ENCODE results near the gene PLEKHS1. TPM values are rescaled to one million over a fixed set of nuclear protein-coding genes. Genes with fewer than 3 reads are reported as not detected.

Gene PLEKHS1
- total and polyA plus RNA-seq, 7 experiments from 2014 or later, result 0.07 TPM; not detected in 6

DNA sequence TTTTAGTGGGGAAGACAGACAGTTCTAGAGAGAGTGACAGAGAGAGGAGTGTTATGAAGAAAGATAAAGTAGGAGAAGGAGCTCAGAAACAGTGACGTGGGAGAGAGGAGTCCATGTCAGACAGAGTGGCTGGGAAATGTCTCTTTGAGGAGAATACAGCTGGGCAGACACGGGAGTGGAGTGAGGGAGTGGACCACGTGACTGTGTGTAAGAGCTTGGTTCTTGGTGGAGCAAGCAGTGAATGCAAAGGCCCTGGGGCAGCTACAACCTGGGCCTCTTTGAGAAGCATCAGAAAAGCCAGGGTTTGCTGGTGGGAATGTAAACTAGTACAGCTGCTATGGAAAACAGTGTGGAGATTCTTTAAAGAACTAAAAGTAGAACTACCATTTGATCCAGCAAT, 11.9 kb upstream of the PLEKHS1 start:
- intact Hi-C loops (cut with micrococcal nuclease), result no loop called here
- Histone ChIP-seq H3K4me1 (ENCODE audit: control insufficient read depth in 2 of 2, insufficient read depth in 2 of 2, low read length in 2 of 2) (no peaks in the 10 kb centered on the region), H3K36me3 (ENCODE audit: control insufficient read depth in 2 of 3, insufficient read depth in 3 of 3, low read length in 3 of 3) (no peaks in the 10 kb centered on the region), H3K27me3 (ENCODE audit: control insufficient read depth in 2 of 2, insufficient read depth in 2 of 2, low read length in 2 of 2) (no peaks in the 10 kb centered on the region), H3K9me3 (ENCODE audit: control insufficient read depth in 2 of 3, low read length in 3 of 3) (no peaks in the 10 kb centered on the region), H3K4me3 (ENCODE audit: low read length) (no peak overlapping the region), H3K27ac (ENCODE audit: low read depth, low read length) (no peak overlapping the region)
- ATAC-seq, result no peak
- Mint-ChIP-seq H3K27ac (no peak overlapping the region), H3K4me3 (no peak overlapping the region), H3K27me3 (peaks cover 6 to 20% (median 17%) of the 10 kb centered on the region in 5 donors), H3K36me3 (peaks cover 0 to 5% (median 0%) of the 10 kb centered on the region in 5 donors), H3K4me1 (no peaks in the 10 kb centered on the region), H3K9me3 (peaks cover 0 to 4% (median 0%) of the 10 kb centered on the region in 11 donors)
- POLR2A ChIA-PET, result no interaction called here
- CTCF ChIA-PET, result no interaction called here
- DNase-seq, result no peak

GRCh38 chr10:113740850-113741249, 10.6 kb upstream of the PLEKHS1 start:
- H3K4me3 ChIP-seq (ENCODE audit: low read length), result no peak overlapping the region
- intact Hi-C loops (cut with micrococcal nuclease), result no loop called here
- H3K36me3 Mint-ChIP-seq, result peaks cover 0 to 5% (median 0%) of the 10 kb centered on the region in 5 donors
- H3K9me3 ChIP-seq (ENCODE audit: control insufficient read depth in 2 of 3, low read length in 3 of 3), result no peaks in the 10 kb centered on the region
- H3K27me3 ChIP-seq (ENCODE audit: control insufficient read depth in 2 of 2, insufficient read depth in 2 of 2, low read length in 2 of 2), result no peaks in the 10 kb centered on the region
- DNase-seq (no peak), ATAC-seq (no peak)
- no peak overlapping the region for H3K27ac ChIP-seq (ENCODE audit: low read depth, low read length)
- peaks cover 8 to 33% (median 20%) of the 10 kb centered on the region in 5 donors for H3K27me3 Mint-ChIP-seq
- peaks cover 0 to 6% (median 0%) of the 10 kb centered on the region in 11 donors for H3K9me3 Mint-ChIP-seq
- ChIA-PET CTCF (no interaction called here), POLR2A (no interaction called here)
- no peaks in the 10 kb centered on the region for H3K4me1 Mint-ChIP-seq
- no peaks in the 10 kb centered on the region for H3K36me3 ChIP-seq (ENCODE audit: control insufficient read depth in 2 of 3, insufficient read depth in 3 of 3, low read length in 3 of 3)
- H3K4me1 ChIP-seq (ENCODE audit: control insufficient read depth in 2 of 2, insufficient read depth in 2 of 2, low read length in 2 of 2), result no peaks in the 10 kb centered on the region
- H3K4me3 Mint-ChIP-seq, result no peak overlapping the region
- no peak overlapping the region for H3K27ac Mint-ChIP-seq

DNA sequence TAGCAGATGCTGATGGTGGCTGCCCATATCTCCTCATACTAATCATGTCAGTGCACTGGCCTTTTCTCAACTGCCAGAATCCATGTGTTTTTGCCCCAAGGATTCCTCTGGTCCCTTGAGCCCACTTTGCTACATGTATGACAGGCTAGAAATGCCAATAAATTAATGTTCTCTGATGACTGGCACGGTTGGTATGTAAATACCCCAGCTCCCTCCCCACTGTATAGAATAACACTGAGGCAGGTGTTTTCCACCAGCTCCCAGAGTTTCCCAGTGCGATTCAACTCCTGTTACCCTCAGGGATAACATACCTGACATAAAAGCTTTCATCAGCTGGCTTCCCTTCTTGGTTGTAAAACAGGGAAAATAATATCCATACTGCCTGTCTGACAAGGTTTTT, 9.0 kb upstream of the PLEKHS1 start:
- H3K27ac ChIP-seq (ENCODE audit: low read depth, low read length), result no peak overlapping the region
- ChIA-PET CTCF (no interaction called here), POLR2A (no interaction called here)
- Mint-ChIP-seq H3K27me3 (peaks cover 16 to 39% (median 26%) of the 10 kb centered on the region in 5 donors), H3K27ac (no peak overlapping the region), H3K4me3 (no peak overlapping the region), H3K9me3 (peaks cover 0 to 6% (median 0%) of the 10 kb centered on the region in 11 donors), H3K4me1 (no peaks in the 10 kb centered on the region), H3K36me3 (peaks cover 0 to 5% (median 0%) of the 10 kb centered on the region in 5 donors)
- no peaks in the 10 kb centered on the region for H3K4me1 ChIP-seq (ENCODE audit: control insufficient read depth in 2 of 2, insufficient read depth in 2 of 2, low read length in 2 of 2)
- no peaks in the 10 kb centered on the region for H3K27me3 ChIP-seq (ENCODE audit: control insufficient read depth in 2 of 2, insufficient read depth in 2 of 2, low read length in 2 of 2)
- intact Hi-C loops (cut with micrococcal nuclease), result no loop called here
- no peak overlapping the region for H3K4me3 ChIP-seq (ENCODE audit: low read length)
- no peak for ATAC-seq
- H3K36me3 ChIP-seq (ENCODE audit: control insufficient read depth in 2 of 3, insufficient read depth in 3 of 3, low read length in 3 of 3), result no peaks in the 10 kb centered on the region
- no peak for DNase-seq
- no peaks in the 10 kb centered on the region for H3K9me3 ChIP-seq (ENCODE audit: control insufficient read depth in 2 of 3, low read length in 3 of 3)

DNA sequence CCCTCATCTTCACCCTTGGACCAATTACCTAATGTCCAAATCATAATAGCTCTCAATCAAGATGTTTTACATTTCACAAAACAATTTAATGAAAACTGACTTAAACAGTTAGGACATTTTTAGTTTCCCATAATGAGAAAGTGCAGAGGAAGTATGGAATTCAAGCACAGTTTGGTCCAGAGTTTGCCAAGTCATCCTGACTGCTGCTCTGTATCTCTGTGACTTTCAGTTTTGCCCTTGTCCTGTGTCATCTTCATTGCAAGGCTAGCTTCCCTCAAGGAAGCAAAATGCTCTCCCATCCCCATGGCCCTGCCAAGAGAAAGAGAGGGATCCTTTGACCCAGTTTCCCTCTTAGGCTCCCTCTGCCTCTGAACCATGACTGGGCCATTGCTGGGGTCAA, 7.9 kb upstream of the PLEKHS1 start:
- no peaks in the 10 kb centered on the region for H3K4me1 Mint-ChIP-seq
- no peaks in the 10 kb centered on the region for H3K9me3 ChIP-seq (ENCODE audit: control insufficient read depth in 2 of 3, low read length in 3 of 3)
- H3K36me3 Mint-ChIP-seq, result peaks cover 0 to 5% (median 0%) of the 10 kb centered on the region in 5 donors
- H3K4me3 Mint-ChIP-seq, result no peak overlapping the region
- no peak overlapping the region for H3K4me3 ChIP-seq (ENCODE audit: low read length)
- no peak for ATAC-seq
- H3K4me1 ChIP-seq (ENCODE audit: control insufficient read depth in 2 of 2, insufficient read depth in 2 of 2, low read length in 2 of 2), result no peaks in the 10 kb centered on the region
- no peak overlapping the region for H3K27ac ChIP-seq (ENCODE audit: low read depth, low read length)
- no peak for DNase-seq
- intact Hi-C loops (cut with micrococcal nuclease), result no loop called here
- H3K9me3 Mint-ChIP-seq, result peaks cover 0 to 6% (median 0%) of the 10 kb centered on the region in 11 donors
- H3K27me3 Mint-ChIP-seq, result peaks cover 19 to 39% (median 28%) of the 10 kb centered on the region in 5 donors
- ChIA-PET POLR2A (no interaction called here), CTCF (no interaction called here)
- H3K27ac Mint-ChIP-seq, result no peak overlapping the region
- H3K27me3 ChIP-seq (ENCODE audit: control insufficient read depth in 2 of 2, insufficient read depth in 2 of 2, low read length in 2 of 2), result no peaks in the 10 kb centered on the region
- no peaks in the 10 kb centered on the region for H3K36me3 ChIP-seq (ENCODE audit: control insufficient read depth in 2 of 3, insufficient read depth in 3 of 3, low read length in 3 of 3)

DNA sequence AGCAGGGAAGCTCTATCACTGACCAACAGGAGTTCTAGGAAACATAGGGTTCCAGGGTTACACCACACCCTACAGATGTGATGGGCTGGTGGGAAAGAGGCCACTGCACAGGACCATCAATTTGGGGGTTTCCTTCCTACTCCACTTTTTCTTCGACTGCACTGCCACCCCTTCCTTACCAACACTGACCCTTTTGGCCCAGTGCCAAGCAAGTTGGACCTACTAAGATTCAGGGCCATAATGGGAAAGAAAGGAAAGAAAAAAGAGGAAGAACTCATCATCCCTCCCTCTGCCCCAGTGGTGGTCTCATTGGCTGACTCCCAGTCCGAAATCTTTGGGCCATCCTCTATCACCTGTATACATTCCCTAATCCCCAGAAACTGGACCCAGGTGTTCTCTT, 6.1 kb upstream of the PLEKHS1 start:
- ATAC-seq (no peak), DNase-seq (no peak)
- Histone ChIP-seq H3K27me3 (ENCODE audit: control insufficient read depth in 2 of 2, insufficient read depth in 2 of 2, low read length in 2 of 2) (no peaks in the 10 kb centered on the region), H3K9me3 (ENCODE audit: control insufficient read depth in 2 of 3, low read length in 3 of 3) (no peaks in the 10 kb centered on the region), H3K36me3 (ENCODE audit: control insufficient read depth in 2 of 3, insufficient read depth in 3 of 3, low read length in 3 of 3) (no peaks in the 10 kb centered on the region), H3K4me1 (ENCODE audit: control insufficient read depth in 2 of 2, insufficient read depth in 2 of 2, low read length in 2 of 2) (no peaks in the 10 kb centered on the region), H3K27ac (ENCODE audit: low read depth, low read length) (no peak overlapping the region), H3K4me3 (ENCODE audit: low read length) (no peak overlapping the region)
- Mint-ChIP-seq H3K4me1 (no peaks in the 10 kb centered on the region), H3K36me3 (peaks cover 0 to 4% (median 0%) of the 10 kb centered on the region in 5 donors), H3K27ac (no peak overlapping the region), H3K27me3 (peaks cover 21 to 43% (median 24%) of the 10 kb centered on the region in 5 donors), H3K9me3 (peaks cover 0 to 5% (median 0%) of the 10 kb centered on the region in 11 donors), H3K4me3 (no peak overlapping the region)
- ChIA-PET POLR2A (no interaction called here), CTCF (no interaction called here)
- intact Hi-C loops (cut with micrococcal nuclease), result no loop called here

- no peak overlapping the region for H3K27ac Mint-ChIP-seq
- Histone ChIP-seq H3K4me3 (ENCODE audit: low read length) (no peak overlapping the region), H3K27me3 (ENCODE audit: control insufficient read depth in 2 of 2, insufficient read depth in 2 of 2, low read length in 2 of 2) (no peaks in the 10 kb centered on the region), H3K4me1 (ENCODE audit: control insufficient read depth in 2 of 2, insufficient read depth in 2 of 2, low read length in 2 of 2) (no peaks in the 10 kb centered on the region), H3K36me3 (ENCODE audit: control insufficient read depth in 2 of 3, insufficient read depth in 3 of 3, low read length in 3 of 3) (no peaks in the 10 kb centered on the region), H3K9me3 (ENCODE audit: control insufficient read depth in 2 of 3, low read length in 3 of 3) (no peaks in the 10 kb centered on the region), H3K27ac (ENCODE audit: low read depth, low read length) (no peak overlapping the region)
- intact Hi-C loops (cut with micrococcal nuclease), result no loop called here
- H3K4me3 Mint-ChIP-seq, result no peak overlapping the region
- ChIA-PET CTCF (no interaction called here), POLR2A (no interaction called here)
- no peaks in the 10 kb centered on the region for H3K36me3 Mint-ChIP-seq
- peaks cover 24 to 44% (median 25%) of the 10 kb centered on the region in 5 donors for H3K27me3 Mint-ChIP-seq
- DNase-seq (no peak), ATAC-seq (no peak)
- H3K9me3 Mint-ChIP-seq, result peaks cover 0 to 3% (median 0%) of the 10 kb centered on the region in 11 donors
- H3K4me1 Mint-ChIP-seq, result no peaks in the 10 kb centered on the region
These were observed 5.1 kb upstream of the PLEKHS1 start for GRCh38 chr10:113746217-113746957.

GRCh38 chr10:113752553-113752952, 1.1 kb downstream of the PLEKHS1 start:
- Histone ChIP-seq H3K9me3 (ENCODE audit: control insufficient read depth in 2 of 3, low read length in 3 of 3) (no peaks in the 10 kb centered on the region), H3K36me3 (ENCODE audit: control insufficient read depth in 2 of 3, insufficient read depth in 3 of 3, low read length in 3 of 3) (no peaks in the 10 kb centered on the region), H3K27me3 (ENCODE audit: control insufficient read depth in 2 of 2, insufficient read depth in 2 of 2, low read length in 2 of 2) (no peaks in the 10 kb centered on the region), H3K4me3 (ENCODE audit: low read length) (no peak overlapping the region), H3K4me1 (ENCODE audit: control insufficient read depth in 2 of 2, insufficient read depth in 2 of 2, low read length in 2 of 2) (no peaks in the 10 kb centered on the region), H3K27ac (ENCODE audit: low read depth, low read length) (no peak overlapping the region)
- Mint-ChIP-seq H3K27me3 (peaks cover 14 to 33% (median 22%) of the 10 kb centered on the region in 5 donors), H3K4me3 (no peak overlapping the region), H3K36me3 (no peaks in the 10 kb centered on the region), H3K27ac (no peak overlapping the region), H3K9me3 (no peaks in the 10 kb centered on the region), H3K4me1 (no peaks in the 10 kb centered on the region)
- intact Hi-C loops (cut with micrococcal nuclease), result no loop called here
- DNase-seq (no peak), ATAC-seq (no peak)
- CTCF ChIA-PET, result no interaction called here
- POLR2A ChIA-PET, result no interaction called here

Data from naive thymus-derived CD4-positive, alpha-beta T cell (primary cell).